HG03469 (cell line): ENCODE results near the gene ZNF804A.
"Not testable (repeated sequence)": the region's sequence is repeated elsewhere in the genome, so short reads cannot be mapped to it uniquely, and the experiment has no call there.

ENCODE experiments used
- ATAC-seq: cut with Tn5 transposase; IDR thresholded peaks from one replicate; pipeline ENCODE4 v1.9.1; 2021; ENCODE audit warnings: mild to moderate bottlenecking, moderate library complexity, moderate number of reproducible peaks; ENCODE audit not compliant: unreplicated experiment

The ZNF804A gene

DNA sequence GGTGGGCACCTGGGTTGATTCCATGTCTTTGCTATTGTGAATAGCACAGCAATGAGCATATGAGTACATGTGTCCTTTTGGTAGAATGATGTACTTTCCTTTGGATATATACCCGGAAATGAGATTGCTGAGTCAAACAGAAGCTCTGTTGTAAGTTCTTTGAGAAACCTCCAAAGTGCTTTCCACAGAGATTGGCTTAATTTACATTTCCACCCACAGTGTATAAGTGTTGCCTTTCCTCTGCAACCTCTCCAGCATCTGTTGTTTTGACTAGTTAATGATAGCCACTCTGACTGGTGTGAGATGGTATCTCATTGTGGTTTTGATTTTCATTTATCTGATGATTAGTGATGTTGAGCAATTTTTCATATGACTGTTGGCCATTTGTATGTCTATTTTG is 194.8 kb downstream of the ZNF804A start:
- ATAC-seq = no peak

DNA sequence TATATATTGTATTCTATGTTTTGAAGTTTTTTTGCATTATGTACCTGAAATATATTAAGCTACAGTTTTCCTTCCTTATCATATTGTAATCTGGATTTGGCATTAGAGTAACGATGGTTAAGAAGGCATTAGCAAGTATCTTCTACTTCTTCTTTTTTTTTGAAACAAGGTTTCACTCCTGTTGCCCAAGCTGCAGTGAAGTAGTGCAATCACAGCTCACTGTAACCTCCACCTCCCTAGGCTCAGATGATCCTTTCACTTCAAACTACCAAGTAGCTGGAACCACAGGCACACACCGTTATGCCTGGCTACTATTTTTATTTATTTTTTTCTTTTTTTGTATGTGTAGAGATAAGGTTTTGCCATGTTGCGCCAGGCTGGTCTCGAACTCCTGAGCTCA is 201.1 kb downstream of the ZNF804A start:
- ATAC-seq = no peak

DNA sequence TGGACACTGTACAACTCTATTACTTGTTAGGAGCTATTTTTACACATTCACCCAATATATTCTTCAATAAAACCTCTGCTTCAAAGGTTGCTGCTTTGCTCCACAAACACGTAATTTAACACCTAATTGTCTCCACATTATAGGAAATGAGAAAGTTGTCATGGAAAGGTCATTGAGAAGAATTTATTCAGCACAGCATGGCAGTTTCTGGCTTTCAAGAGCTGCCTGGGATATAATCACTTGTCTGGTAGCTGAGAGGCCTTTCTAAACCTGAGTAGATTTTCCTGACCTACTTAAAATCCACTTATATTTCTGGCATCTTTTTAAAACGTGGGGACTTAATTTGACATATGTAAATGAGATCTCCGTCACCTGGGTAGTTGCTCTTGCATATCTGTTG is 216.1 kb downstream of the ZNF804A start:
- no peak for ATAC-seq

DNA sequence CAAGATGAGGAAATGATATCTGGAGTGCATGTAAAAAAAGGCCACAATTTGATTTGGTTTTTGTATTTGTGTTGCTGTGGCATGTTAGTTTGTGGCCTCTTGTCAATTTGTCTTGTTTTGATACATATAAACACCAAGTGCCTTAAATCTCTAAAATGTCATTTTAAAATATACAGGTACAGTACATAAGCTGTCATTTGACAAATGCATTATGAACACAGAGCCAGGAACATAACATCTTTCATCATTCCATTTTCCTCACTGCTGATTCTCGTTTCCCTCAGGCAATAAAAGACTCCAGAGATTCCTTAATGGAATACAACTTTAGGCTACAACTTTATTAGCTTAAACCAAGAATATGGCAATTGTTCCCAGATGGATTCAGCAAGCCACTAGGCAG is 217.5 kb downstream of the ZNF804A start:
- no peak for ATAC-seq

DNA sequence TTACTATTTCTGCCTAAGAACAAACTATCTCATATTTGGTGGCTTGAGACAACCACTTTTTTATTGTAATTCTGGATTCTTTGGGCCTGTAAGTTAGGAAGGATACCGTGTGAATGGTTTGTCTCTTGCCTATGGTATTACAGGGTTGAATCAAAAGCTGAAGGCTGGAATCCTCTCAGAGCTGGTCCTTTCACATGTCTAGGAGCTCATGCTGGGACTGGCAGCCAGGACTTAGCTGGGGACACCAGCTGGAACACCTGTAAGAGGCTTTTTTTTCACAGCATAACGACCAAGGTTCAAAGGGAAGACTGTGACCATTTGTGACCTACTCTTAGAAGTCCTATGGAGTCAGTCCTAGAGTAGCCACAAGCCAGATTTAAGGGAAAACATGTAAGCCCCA is 226.3 kb downstream of the ZNF804A start:
- ATAC-seq = no peak

DNA sequence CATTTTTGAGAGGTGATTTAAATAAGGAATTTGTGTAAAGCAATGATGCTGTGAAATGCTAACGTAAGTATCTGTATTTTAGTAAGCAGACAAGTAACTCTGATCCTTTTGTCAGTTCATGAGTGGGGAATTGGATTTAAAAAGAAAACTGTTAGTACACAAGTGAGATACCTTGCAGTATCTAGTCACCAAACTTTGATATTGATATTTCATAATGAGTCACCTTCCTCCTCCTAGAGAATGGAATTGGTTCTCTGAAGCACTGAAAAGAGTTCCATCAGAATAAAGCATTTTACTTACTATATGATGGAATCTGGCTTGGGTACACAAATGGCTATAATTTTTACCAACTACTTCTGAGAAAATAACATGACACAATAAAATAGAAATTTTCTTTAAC is 232.2 kb downstream of the ZNF804A start:
- no peak for ATAC-seq

DNA sequence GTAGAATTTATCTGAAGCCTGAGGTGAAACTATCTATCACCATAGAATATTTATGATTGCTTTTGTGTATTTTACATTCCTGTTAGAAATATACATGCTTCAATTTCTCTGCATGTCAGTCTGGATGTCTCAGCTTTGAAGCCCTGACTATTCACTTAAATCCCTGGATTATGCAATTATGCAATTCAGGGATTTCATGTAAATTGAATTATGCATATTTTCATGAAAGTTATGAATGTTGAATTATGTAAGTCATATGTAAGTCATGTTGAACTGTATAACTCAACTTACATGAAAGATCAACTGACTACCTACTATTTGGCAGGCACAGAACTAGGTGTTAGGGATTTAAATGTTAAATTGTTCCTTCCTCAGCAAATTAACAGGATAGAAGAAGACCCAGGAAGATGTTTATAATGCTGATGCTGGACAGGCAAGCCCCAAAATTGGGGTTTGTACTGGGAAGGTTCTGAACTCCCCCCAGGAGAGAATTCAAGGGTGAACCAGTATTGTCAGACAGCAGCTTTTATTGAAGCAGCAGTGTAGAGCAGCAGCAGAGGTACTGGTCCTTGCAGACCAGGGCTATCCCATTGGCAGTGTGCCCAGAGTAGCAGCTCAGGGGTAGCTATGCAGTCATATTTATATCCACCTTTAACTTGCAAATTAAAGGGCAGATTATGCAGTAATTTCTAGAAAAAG is 236.5 kb downstream of the ZNF804A start:
- no peak for ATAC-seq

DNA sequence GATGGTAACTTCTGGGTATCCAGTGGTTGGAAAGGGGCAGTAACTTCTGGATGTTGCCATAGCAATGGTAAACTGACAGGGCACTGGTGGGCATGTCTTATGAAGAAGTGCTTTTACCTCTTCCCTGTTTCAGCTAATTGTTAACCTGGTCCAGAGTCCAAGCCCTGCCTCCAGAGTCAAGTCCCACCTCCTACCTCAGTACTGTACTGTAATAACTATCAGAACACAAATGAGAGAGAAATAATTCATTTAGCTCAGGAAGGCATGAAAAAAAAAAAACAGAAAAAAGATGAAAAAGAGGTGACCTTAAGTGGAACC is 237.0 kb downstream of the ZNF804A start:
- no peak for ATAC-seq

DNA sequence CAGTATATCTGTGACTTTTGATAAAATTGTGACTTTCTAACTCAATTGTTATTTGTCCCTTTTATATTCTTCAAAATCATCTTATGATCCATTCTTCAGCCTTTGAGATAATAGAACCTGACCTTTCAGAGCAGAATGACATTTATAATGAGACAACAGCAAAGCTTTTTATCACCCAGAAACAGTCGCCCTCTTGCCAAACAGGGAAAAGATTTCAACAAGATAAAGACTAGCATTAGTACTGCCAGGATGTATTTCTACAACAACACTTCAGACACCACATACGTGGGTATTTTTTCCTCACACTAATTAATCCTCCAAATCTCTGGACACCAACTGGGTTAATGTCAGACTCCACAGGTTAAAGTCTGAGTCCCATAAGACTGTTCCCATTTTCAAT is 249.0 kb downstream of the ZNF804A start:
- no peak for ATAC-seq

DNA sequence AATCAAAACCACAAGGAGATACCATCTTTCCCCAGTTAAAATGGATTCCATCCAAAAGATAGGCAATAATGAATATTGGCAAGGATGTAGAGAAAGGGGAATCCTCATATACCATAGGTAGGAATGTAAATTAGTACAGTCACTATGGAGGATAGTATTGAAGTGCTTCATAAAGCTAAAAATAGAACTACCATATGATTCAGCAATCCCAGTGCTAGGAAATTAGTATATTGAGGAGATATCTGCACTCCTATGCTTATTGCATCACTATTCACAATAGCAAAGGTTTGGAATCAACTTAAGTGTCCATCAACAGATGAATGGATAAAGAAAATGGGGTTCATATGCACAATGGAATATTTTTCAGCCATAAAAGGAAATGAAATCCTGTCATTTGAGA is 251.2 kb downstream of the ZNF804A start:
- ATAC-seq = no peak

DNA sequence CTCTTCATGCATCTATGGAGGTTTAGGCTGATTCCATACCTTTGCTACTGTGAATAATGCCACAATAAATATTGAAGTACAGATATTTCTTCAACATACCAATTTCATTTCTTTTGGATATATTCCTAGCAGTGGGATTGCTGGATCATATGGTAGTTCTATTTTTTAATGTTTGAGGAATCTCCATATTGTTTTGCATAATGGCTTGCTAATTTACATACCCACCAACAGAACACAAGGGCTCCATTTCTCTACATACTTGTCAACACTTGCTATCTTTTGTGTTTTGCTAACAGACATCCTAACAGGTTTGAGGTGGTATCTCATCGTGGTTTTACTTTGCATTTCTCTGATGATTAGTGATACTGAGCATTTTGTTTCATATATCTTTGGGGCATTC is 253.2 kb downstream of the ZNF804A start:
- no peak for ATAC-seq

DNA sequence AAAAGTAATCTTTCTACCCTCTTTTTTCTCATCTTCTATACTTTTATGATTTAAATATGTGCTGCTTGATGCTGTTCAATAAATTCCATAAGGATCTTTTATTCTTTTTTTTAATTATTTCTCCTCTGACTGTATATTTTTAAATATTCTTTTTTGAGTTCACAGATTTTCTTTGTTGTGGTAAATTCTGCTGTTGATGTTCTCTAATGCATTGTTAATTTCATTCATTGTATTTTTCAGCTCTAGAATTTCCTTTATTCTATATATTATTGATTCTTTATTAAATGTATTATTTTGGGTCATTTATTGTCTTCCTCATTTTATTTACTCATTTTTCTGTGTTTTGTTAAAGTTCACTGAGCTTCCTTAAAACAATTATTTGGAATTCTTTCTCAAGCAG is 260.9 kb downstream of the ZNF804A start:
- ATAC-seq = no peak

DNA sequence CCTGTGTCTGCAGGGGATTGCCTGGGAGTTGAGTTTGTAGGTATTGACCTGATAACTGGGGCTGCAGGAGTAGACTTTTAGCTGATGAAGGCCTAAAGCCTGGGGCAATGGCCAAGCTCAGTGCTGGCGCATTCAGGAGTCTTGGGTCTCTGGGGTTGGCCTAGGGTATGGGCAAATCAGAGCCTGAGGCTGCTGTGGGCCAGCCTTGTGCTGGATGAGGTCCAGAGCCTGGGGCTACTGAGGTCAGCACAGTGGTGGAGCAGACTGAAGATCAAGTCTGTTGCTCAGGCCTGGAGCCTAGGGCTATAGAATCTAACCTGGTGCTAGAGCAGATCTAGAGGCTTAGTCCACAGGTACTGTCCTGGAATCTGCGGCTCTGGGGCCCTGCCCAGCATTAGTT is 262.4 kb downstream of the ZNF804A start:
- no peak for ATAC-seq

DNA sequence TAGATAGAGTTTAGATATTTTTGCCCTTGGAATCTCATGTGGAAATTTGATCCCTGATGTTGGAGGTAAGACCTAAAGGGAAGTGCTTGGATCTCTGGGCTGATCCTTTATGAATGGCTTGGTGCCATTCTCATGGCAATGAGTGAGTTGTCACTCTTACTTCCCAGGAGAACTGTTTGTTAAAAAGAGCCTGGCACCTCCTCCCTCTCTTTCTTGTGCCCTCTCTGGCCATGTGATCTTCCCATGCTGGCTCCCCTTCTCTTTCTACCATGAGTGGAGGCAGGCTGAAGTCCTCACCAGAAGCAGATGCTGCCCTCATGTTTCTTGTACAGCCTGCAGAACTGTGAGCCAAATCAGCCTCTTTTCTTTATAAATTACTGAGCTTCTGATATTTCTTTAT is 276.9 kb downstream of the ZNF804A start:
- ATAC-seq = no peak

DNA sequence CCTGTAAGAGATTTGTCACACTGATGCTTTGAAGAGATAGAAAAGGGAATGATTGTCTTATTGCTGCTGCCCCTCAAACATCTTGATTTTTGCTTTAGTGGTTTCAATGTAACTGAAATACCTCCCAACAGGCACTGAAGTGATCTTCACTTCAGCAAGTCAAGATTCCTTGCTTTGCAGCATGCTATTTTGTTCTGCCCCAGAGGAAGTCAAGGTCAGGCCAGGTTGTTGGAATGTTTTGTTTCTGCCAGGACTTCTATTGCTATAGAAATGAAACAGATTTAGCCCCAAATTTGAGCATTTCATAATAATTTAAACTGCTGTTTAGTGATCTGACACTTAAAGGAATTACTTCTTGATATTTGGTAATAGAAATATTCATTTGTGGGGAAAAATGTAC is 277.6 kb downstream of the ZNF804A start:
- no peak for ATAC-seq

DNA sequence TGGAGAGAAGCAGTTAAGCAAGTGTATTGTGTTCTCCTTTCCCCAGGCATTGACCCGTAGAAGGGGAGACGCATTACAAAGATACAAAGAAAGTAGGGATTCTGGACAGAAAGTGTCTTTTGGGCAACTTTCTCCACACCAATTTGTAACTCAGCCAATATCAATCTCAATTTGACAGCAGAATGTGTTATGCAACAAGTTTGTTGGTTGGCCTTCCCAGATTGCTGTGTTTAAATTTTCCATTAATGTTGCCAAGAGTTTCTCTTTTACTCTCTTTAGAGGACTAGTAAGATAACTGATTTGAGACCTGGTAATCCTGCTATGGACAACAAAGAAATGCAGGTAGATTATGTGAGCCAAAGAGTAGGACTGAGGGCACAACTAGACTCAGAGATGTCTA is 279.6 kb downstream of the ZNF804A start:
- ATAC-seq = no peak

DNA sequence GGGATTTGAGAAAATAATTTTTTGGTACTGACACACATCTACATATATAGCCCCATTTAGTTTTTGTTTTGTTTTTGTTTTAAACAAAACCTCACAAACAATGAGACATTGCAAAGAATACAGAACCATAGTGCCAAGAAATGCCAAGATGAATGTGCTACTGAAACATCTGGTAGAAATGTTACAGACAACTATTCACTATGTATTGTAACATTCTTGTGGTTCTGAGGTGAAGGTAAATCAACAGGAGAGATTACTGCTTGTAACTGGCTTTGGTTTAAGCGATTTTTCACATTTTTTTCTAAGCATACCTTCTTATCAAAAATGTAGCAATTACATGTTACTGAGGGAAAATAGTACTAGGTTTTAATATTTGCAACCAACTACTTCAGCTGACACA is 281.3 kb downstream of the ZNF804A start:
- ATAC-seq = no peak

DNA sequence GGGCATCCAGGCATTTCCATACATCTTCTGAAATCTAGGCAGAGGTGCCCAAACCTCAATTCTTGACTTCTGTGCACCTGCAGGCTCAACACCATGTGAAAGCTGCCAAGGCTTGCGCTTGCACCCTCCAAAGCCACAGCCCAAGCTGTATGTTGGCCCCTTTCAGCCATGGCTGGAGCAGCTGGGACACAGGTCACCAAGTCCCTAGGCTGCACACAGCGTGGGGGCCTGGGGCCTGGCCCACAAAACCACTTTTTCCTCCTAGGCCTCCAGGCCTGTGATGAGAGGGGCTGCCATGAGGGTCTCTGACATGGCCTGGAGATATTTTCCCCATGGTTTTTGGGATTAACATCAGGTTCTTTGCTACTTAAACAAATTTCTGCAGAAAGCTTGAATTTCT is 288.3 kb downstream of the ZNF804A start:
- ATAC-seq = not testable (repeated sequence)

DNA sequence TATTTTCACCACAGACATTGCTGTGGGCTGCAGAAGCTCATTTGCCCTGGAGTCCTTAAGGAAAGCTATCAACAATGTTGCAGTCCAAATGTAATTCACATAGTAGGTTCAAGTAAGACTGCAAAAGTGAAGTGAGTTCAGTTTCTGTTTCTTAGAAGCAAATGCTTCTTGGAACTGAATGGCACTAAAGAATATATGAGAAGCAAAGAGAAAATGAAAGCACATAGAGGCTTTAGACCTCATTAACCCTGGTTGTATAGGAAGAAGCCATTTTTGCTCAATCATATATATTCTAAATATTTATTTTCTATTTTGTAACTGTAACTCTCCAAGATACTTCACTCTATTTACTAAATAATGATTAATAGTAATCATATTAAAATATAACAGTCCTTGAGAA is 292.0 kb downstream of the ZNF804A start:
- ATAC-seq = no peak

DNA sequence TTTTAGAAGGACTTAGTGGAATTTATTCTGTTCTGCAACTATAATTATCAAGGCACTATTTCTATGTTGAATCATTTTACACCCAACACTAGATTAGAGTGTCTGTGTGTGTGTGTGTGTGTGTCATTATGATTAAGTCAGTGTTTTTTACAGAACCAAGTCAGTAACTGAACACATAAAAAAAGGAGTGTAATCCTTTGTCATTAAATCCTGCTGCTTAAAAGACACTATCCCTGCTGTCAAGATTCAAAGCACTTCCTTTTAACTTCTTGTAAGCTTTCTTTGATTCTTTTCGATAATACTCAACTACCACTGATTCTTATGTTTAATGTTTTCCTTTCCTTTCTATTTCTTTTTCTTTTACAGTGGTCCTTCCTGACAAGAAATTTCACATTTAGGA is 306.7 kb downstream of the ZNF804A start:
- ATAC-seq = no peak

DNA sequence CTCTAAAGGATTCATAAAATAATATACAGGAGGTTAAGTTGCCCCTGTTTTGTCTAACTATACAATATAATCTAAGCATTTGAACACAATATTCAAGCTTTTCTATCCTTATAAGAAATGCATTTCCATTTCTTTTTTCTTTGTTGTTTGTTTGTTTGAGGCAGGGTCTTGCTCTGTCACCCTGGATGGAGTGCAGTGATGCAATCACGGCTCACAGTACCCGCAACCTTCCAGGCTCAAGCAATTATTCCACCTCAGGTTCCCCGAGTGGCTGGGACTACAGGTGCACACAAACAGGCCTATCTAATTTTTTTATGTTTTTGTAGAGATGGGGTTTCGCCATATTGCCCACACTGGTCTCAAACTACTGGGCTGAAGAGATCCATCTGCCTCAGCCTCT is 307.8 kb downstream of the ZNF804A start:
- ATAC-seq = no peak

DNA sequence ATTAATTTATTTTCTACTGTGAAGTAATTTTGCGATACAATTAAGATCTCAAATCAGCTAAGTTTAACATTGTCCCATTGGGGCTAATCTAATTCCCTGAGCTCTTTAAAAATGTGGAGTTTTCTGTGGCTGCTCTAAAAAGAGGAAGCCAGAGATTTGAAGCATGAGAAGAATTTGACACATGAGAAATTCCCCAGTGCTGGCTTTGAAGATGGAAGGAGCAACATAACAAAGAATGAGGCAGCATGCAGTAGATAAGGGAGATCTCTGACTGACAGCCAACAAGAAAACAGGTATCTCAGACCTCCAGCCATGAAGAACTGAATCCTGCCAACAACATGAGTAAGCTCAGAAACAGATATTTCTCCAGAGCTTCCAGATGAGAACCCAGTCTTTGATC is 308.4 kb downstream of the ZNF804A start:
- ATAC-seq = no peak

DNA sequence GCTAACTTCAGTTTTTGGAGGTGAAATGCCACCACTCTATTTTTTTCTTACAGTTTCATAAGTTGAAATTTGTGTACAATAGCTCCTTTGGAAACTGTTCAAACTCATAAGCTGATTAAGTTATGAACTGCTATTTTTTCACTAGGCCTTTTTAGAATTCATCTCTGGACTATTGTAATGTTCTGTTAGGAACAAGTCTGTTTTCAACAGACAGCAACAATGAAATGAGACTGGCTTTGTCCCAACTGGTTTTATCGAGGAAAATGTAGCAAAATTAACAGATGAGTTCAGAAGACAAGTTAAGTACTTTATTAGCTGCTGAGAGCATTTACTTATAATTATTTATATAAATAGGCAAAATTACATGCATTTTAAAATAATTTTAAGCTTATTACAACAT is 310.6 kb downstream of the ZNF804A start:
- ATAC-seq = no peak
